HPDE6-E6E7 (cell line): ENCODE results near the gene CCDC34.
"Not testable (repeated sequence)": the region's sequence is repeated elsewhere in the genome, so short reads cannot be mapped to it uniquely, and the experiment has no call there.

Source experiments
- DNase-seq: peaks from one replicate; pipeline ENCODE4 v3.0.0; 2011; ENCODE audit warnings: missing footprints; ENCODE audit errors: extremely low spot score

The CCDC34 gene

GRCh38 chr11:27327064-27327463 lies 36.0 kb downstream of the CCDC34 start:
- DNase-seq: not testable (repeated sequence)

- not testable (repeated sequence) for DNase-seq
These were observed 40.8 kb downstream of the CCDC34 start for GRCh38 chr11:27322196-27322595.

GRCh38 chr11:27321340-27321739 lies 41.7 kb downstream of the CCDC34 start:
- not testable (repeated sequence) for DNase-seq

GRCh38 chr11:27319072-27319471 lies 43.9 kb downstream of the CCDC34 start:
- peak; percentile 6 for DNase-seq

- peak; percentile 9 for DNase-seq
These were observed 45.3 kb downstream of the CCDC34 start for GRCh38 chr11:27317751-27318150.

- DNase-seq: no peak
These were observed 47.2 kb downstream of the CCDC34 start for GRCh38 chr11:27315836-27316235.

- no peak for DNase-seq
These were observed 49.7 kb downstream of the CCDC34 start for GRCh38 chr11:27313157-27313821.

GRCh38 chr11:27312110-27312509 lies 50.9 kb downstream of the CCDC34 start:
- DNase-seq: no peak

GRCh38 chr11:27310707-27311106 lies 52.3 kb downstream of the CCDC34 start:
- DNase-seq: no peak

- no peak for DNase-seq
These were observed 52.8 kb downstream of the CCDC34 start for GRCh38 chr11:27310182-27310581.

- no peak for DNase-seq
These were observed 54.0 kb downstream of the CCDC34 start for GRCh38 chr11:27309046-27309445.

- DNase-seq: no peak
These were observed 55.8 kb downstream of the CCDC34 start for GRCh38 chr11:27307232-27307631.

GRCh38 chr11:27305751-27306150 lies 57.3 kb downstream of the CCDC34 start:
- DNase-seq: no peak

GRCh38 chr11:27304514-27304913 lies 58.5 kb downstream of the CCDC34 start:
- no peak for DNase-seq

- no peak for DNase-seq
These were observed 59.1 kb downstream of the CCDC34 start for GRCh38 chr11:27303903-27304302.

- no peak for DNase-seq
These were observed 62.0 kb downstream of the CCDC34 start for GRCh38 chr11:27300974-27301373.

GRCh38 chr11:27297616-27298015 lies 65.4 kb downstream of the CCDC34 start:
- no peak for DNase-seq

GRCh38 chr11:27296497-27296896 lies 66.5 kb downstream of the CCDC34 start:
- peak; percentile 21 for DNase-seq

GRCh38 chr11:27295928-27296327 lies 67.1 kb downstream of the CCDC34 start:
- no peak for DNase-seq

GRCh38 chr11:27294654-27295053 lies 68.4 kb downstream of the CCDC34 start:
- DNase-seq: no peak

GRCh38 chr11:27293515-27294417 lies 69.2 kb downstream of the CCDC34 start:
- no peak for DNase-seq

- no peak for DNase-seq
These were observed 70.4 kb downstream of the CCDC34 start for GRCh38 chr11:27292637-27293010.
